SKM-1 treated with dmso at 0.1 percent for 144 hours (cell line): ENCODE measurements around the gene HSD17B14.
"Not testable (repeated sequence)": the region's sequence is repeated elsewhere in the genome, so short reads cannot be mapped to it uniquely, and the experiment has no call there.

Experiments used
- DNase-seq: peaks from one replicate; lab custom pipeline; 2025; ENCODE audit not compliant: unreplicated experiment; lab: John Stamatoyannopoulos, UW

HSD17B14 gene

DNA sequence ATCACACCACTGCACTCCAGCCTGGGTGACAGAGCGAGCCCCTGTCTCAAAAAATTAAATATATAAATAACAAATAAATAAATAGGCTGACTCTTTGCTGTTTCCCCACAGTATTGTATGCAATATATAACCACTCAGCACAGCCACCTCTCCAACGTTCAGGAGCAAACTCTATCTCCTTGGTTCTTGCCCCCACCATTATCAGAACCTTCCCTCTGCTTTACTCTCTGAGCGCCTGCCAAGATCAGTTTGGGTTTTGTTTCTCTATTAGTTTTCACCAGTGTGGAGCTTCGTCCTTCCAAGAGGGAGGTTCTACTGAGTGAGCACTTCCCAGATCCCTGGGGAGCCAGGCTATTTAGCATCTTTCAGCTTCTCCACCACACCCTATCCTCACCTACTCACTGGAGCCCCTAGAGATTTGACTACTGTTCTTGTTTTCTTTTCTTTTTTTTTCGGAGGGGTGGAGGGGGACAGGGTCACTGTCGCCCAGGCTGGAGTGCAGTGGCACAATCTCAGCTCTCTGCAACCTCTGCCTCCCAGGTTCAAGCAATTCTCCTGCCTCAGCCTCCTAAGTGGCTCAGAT is 68.0 kb downstream of the HSD17B14 start:
- DNase-seq: not testable (repeated sequence)

GRCh38 chr19:48765816-48766215 is 70.5 kb downstream of the HSD17B14 start:
- not testable (repeated sequence) for DNase-seq
